Astrocyte (in vitro differentiated cells and primary cell): ENCODE results near the gene LTA. TPM values are rescaled to one million over a fixed set of nuclear protein-coding genes. Genes with fewer than 3 reads are reported as not detected.

ENCODE experiments used
- DNase-seq: peaks from one replicate; pipeline ENCODE4 v3.0.0-alpha.2; 2010; ENCODE audit warnings: low read depth
- FAIRE-seq: peaks from 2 replicates; lab custom pipeline; 2011; peaks lifted over from hg19 to GRCh38; lab: Jason Lieb, UNC
- H2AFZ ChIP-seq: 2 replicates; pipeline ENCODE4 v1.6.0; 2012; ENCODE audit warnings: low read depth, low read length, inconsistent platforms
- H3K27ac ChIP-seq: 2 replicates; pipeline ENCODE4 v1.5.1; 2011; ENCODE audit warnings: low read depth, low read length, inconsistent platforms
- H3K27me3 ChIP-seq: 2 replicates; pipeline ENCODE4 v1.6.0; 2011; ENCODE audit warnings: low read length, inconsistent platforms; ENCODE audit not compliant: insufficient read depth
- H3K36me3 ChIP-seq: 2 replicates; pipeline ENCODE4 v1.5.1; 2011; ENCODE audit warnings: low read length, inconsistent platforms; ENCODE audit not compliant: insufficient read depth
- H3K4me1 ChIP-seq: 2 replicates; pipeline ENCODE4 v1.5.1; 2011; ENCODE audit warnings: low read length, inconsistent platforms; ENCODE audit not compliant: insufficient read depth
- H3K4me2 ChIP-seq: 2 replicates; pipeline ENCODE4 v1.6.0; 2012; ENCODE audit warnings: low read length, inconsistent platforms
- H3K4me3 ChIP-seq: 2 replicates; pipeline ENCODE4 v1.5.1; 2011; ENCODE audit warnings: low read depth, mild to moderate bottlenecking, low read length, inconsistent platforms; ENCODE audit not compliant: insufficient read depth
- H3K79me2 ChIP-seq: 2 replicates; pipeline ENCODE4 v1.6.0; 2012; ENCODE audit warnings: mild to moderate bottlenecking, low read length, inconsistent platforms; ENCODE audit not compliant: insufficient read depth
- H3K9ac ChIP-seq: 2 replicates; pipeline ENCODE4 v1.6.0; 2012; ENCODE audit warnings: mild to moderate bottlenecking, low read length, inconsistent platforms
- H3K9me3 ChIP-seq: 2 replicates; pipeline ENCODE4 v1.5.1; 2012; ENCODE audit warnings: low read depth, mild to moderate bottlenecking, low read length, inconsistent platforms; ENCODE audit not compliant: insufficient read depth
- H4K20me1 ChIP-seq: 2 replicates; pipeline ENCODE4 v1.6.0; 2012; ENCODE audit warnings: low read length, inconsistent platforms; ENCODE audit not compliant: insufficient read depth
- H3K27ac Mint-ChIP-seq: one replicate; pipeline ENCODE4 v1.8.0; 2021; ENCODE audit warnings: mild to moderate bottlenecking, mixed read lengths; ENCODE audit not compliant: unreplicated experiment
- H3K27me3 Mint-ChIP-seq: one replicate; pipeline ENCODE4 v1.8.0; 2021; ENCODE audit warnings: low read depth, mixed read lengths; ENCODE audit not compliant: unreplicated experiment
- H3K36me3 Mint-ChIP-seq: one replicate; pipeline ENCODE4 v1.8.0; 2021; ENCODE audit warnings: low read depth, mixed read lengths; ENCODE audit not compliant: unreplicated experiment
- H3K4me1 Mint-ChIP-seq: one replicate; pipeline ENCODE4 v1.8.0; 2021; ENCODE audit warnings: low read depth, mixed read lengths; ENCODE audit not compliant: unreplicated experiment
- H3K4me3 Mint-ChIP-seq: one replicate; pipeline ENCODE4 v1.8.0; 2021; ENCODE audit warnings: mild to moderate bottlenecking, moderate library complexity, mixed read lengths; ENCODE audit not compliant: unreplicated experiment
- H3K9me3 Mint-ChIP-seq: one replicate; pipeline ENCODE4 v1.8.0; 2021; ENCODE audit warnings: mild to moderate bottlenecking, mixed read lengths; ENCODE audit not compliant: unreplicated experiment
- EZH2 ChIP-seq: IDR thresholded peaks from 2 replicates; pipeline ENCODE4 v1.6.1; 2012; ENCODE audit warnings: mild to moderate bottlenecking, low read length, inconsistent platforms; ENCODE audit not compliant: insufficient read depth
- total RNA-seq: library from RNA; stranded (reverse); gene quantifications from 2 replicates; pipeline ENCODE4 v1.2.1, GENCODE V29; 2021
- TF ChIP-seq, protein P1 (sequence below): IDR thresholded peaks from 2 replicates; pipeline ENCODE4 v1.5.1; 2011; ENCODE audit warnings: low read depth, mild to moderate bottlenecking, inconsistent platforms, low read length, moderate library complexity; ENCODE audit not compliant: insufficient read depth

LTA gene
- total RNA-seq, 1 donor from 2014 or later, result not detected

DNA sequence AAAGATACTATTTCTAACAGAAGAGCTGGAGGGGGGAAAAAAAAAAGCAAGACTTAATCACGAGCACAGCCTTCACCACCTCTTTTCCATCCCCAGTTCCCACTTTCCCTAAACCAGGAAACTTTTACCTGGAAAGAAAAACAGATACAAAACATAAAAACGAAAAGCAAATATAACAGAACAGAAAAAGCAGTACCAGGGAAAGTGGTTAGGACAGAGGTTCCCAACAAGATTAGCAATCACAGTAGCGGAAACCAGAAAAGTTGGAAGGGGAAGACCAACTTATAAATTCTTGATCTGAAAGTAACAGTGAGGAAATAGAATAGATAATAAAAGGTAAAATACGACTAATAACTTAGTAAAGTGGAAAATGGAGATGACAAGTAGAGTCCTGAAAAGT, 31.4 kb upstream of the LTA start:
- H3K27ac ChIP-seq, result peak overlapping the region; percentile 98
- H3K4me2 ChIP-seq, result peak overlapping the region; percentile 95
- peaks cover 30% of the 10 kb centered on the region for H3K4me1 Mint-ChIP-seq
- peak overlapping the region; percentile 98 for H3K27ac Mint-ChIP-seq
- peak overlapping the region; percentile 100 for H3K4me3 Mint-ChIP-seq
- H3K36me3 ChIP-seq, result peaks cover 37% of the 10 kb centered on the region
- peaks cover 29% of the 10 kb centered on the region for H3K4me1 ChIP-seq
- H3K4me3 ChIP-seq, result peak overlapping the region; percentile 84
- no peaks in the 10 kb centered on the region for H3K9me3 Mint-ChIP-seq
- peaks cover 61% of the 10 kb centered on the region for H3K79me2 ChIP-seq
- H3K9ac ChIP-seq, result peak overlapping the region; percentile 96
- FAIRE-seq, result no peak
- no peak for TF ChIP-seq EZH2
- TF ChIP-seq, protein P1, sequence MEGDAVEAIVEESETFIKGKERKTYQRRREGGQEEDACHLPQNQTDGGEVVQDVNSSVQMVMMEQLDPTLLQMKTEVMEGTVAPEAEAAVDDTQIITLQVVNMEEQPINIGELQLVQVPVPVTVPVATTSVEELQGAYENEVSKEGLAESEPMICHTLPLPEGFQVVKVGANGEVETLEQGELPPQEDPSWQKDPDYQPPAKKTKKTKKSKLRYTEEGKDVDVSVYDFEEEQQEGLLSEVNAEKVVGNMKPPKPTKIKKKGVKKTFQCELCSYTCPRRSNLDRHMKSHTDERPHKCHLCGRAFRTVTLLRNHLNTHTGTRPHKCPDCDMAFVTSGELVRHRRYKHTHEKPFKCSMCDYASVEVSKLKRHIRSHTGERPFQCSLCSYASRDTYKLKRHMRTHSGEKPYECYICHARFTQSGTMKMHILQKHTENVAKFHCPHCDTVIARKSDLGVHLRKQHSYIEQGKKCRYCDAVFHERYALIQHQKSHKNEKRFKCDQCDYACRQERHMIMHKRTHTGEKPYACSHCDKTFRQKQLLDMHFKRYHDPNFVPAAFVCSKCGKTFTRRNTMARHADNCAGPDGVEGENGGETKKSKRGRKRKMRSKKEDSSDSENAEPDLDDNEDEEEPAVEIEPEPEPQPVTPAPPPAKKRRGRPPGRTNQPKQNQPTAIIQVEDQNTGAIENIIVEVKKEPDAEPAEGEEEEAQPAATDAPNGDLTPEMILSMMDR, result no peak
- H3K9me3 ChIP-seq, result no peaks in the 10 kb centered on the region
- peaks cover 53% of the 10 kb centered on the region for H4K20me1 ChIP-seq
- H3K36me3 Mint-ChIP-seq, result peaks cover 30% of the 10 kb centered on the region
- no peaks in the 10 kb centered on the region for H3K27me3 ChIP-seq
- no peak overlapping the region for H2AFZ ChIP-seq
- no peak for DNase-seq
- H3K27me3 Mint-ChIP-seq, result no peaks in the 10 kb centered on the region

DNA sequence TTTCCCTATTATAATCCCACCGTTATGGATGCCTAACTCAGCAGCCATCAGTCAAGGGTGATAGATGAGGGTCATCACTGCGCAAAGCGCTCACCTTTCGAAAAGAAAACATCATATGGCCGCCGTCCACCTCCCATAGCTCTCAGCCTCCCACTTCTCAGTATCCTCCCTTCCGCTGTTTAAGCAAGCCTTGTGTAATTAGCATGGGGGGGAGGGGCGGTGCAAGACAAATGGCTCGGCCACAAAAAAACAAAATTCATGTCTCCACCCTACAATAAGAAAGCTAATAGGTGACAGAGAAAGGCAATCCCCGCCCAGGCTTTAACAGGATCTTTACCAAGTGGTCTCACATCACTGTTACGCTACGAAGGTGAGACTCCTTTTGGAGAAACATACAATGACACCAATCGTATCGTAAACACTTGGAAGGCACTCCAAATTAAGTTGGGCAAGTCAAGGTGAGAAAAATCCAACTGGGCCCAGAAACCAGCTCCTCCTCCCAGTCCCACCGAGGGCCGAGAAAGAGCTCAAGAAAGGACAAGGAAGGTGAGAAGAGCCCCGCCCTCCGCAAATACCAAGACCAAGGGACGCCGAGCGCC, 30.9 kb upstream of the LTA start:
- H3K27me3 Mint-ChIP-seq, result no peaks in the 10 kb centered on the region
- H2AFZ ChIP-seq, result peak overlapping the region; percentile 80
- DNase-seq, result peak; percentile 26
- H3K4me2 ChIP-seq, result peak overlapping the region; percentile 95
- H3K4me3 ChIP-seq, result peak overlapping the region; percentile 84
- H3K27ac Mint-ChIP-seq, result peak overlapping the region; percentile 98
- no peaks in the 10 kb centered on the region for H3K27me3 ChIP-seq
- H3K4me1 Mint-ChIP-seq, result peaks cover 30% of the 10 kb centered on the region
- H3K36me3 Mint-ChIP-seq, result peaks cover 26% of the 10 kb centered on the region
- peak overlapping the region; percentile 98 for H3K27ac ChIP-seq
- H3K9me3 ChIP-seq, result no peaks in the 10 kb centered on the region
- TF ChIP-seq, protein P1, result no peak
- TF ChIP-seq EZH2, result no peak
- no peaks in the 10 kb centered on the region for H3K9me3 Mint-ChIP-seq
- peaks cover 56% of the 10 kb centered on the region for H3K79me2 ChIP-seq
- H4K20me1 ChIP-seq, result peaks cover 47% of the 10 kb centered on the region
- H3K4me1 ChIP-seq, result peaks cover 32% of the 10 kb centered on the region
- peaks cover 32% of the 10 kb centered on the region for H3K36me3 ChIP-seq
- H3K4me3 Mint-ChIP-seq, result peak overlapping the region; percentile 100
- FAIRE-seq, result no peak
- H3K9ac ChIP-seq, result peak overlapping the region; percentile 96
